Astrocyte of the cerebellum (primary cell): ENCODE measurements around the gene ZKSCAN4.

Experiments used
- DNase-seq: peaks from one replicate; pipeline ENCODE4 v3.0.0-alpha.2; 2011; ENCODE audit warnings: low read depth
- H3K4me3 ChIP-seq: 2 replicates; pipeline ENCODE4 v1.5.1; 2011; ENCODE audit warnings: mild to moderate bottlenecking, low read depth, low read length, moderate library complexity
- CTCF ChIP-seq: IDR thresholded peaks from 2 replicates; pipeline ENCODE4 v1.5.1; 2012; ENCODE audit warnings: low read length, low read depth, moderate library complexity, mild to moderate bottlenecking; ENCODE audit errors: missing control alignments
- in situ Hi-C: cut with HindIII; loops from 2 replicates; pipeline ENCODE4 v1.10.0; 2017; ENCODE audit warnings: low sequenced_read_pairs

Gene ZKSCAN4

GRCh38 chr6:28205879-28206278, 46.2 kb downstream of the ZKSCAN4 start:
- no peak for TF ChIP-seq CTCF
- in situ Hi-C loops: no loop called here
- no peak for DNase-seq
- H3K4me3 ChIP-seq: no peak overlapping the region

GRCh38 chr6:28203201-28203600, 48.9 kb downstream of the ZKSCAN4 start:
- in situ Hi-C loops: no loop called here
- no peak overlapping the region for H3K4me3 ChIP-seq
- no peak for DNase-seq
- TF ChIP-seq CTCF: no peak

- in situ Hi-C loops: no loop called here
- no peak overlapping the region for H3K4me3 ChIP-seq
- no peak for DNase-seq
- TF ChIP-seq CTCF: no peak
Measured at GRCh38 chr6:28200020-28200419, 52.0 kb downstream of the ZKSCAN4 start.
